ENCODE measurements around the gene COX5A. TPM values are rescaled to one million over a fixed set of nuclear protein-coding genes. Genes with fewer than 3 reads are reported as not detected.

COX5A gene
- total and polyA plus RNA-seq, 3 donors from 2014 or later: 77.4 to 426 (median 107) TPM

GRCh38 chr15:74963213-74963612 lies 25.3 kb upstream of the COX5A start:
- Histone ChIP-seq H3K27ac (no peak overlapping the region), H3K9me3 (no peaks in the 10 kb centered on the region), H3K4me1 (peaks cover 12% of the 10 kb centered on the region), H3K4me3 (no peak overlapping the region), H3K36me3 (ENCODE audit: low read depth, missing control alignments) (no peaks in the 10 kb centered on the region), H3K27me3 (no peaks in the 10 kb centered on the region)
- intact Hi-C loops (cut with DNase I; ENCODE audit: low total_unique reads): no loop called here
- WGBS, 2 donors: 91 to 93% methylated on average over 4 of the region's 4 CpGs
- no peak for DNase-seq
- TF ChIP-seq POLR2A (IDR thresholded peaks at IDR 0.05): no peak
- TF ChIP-seq, protein P1, sequence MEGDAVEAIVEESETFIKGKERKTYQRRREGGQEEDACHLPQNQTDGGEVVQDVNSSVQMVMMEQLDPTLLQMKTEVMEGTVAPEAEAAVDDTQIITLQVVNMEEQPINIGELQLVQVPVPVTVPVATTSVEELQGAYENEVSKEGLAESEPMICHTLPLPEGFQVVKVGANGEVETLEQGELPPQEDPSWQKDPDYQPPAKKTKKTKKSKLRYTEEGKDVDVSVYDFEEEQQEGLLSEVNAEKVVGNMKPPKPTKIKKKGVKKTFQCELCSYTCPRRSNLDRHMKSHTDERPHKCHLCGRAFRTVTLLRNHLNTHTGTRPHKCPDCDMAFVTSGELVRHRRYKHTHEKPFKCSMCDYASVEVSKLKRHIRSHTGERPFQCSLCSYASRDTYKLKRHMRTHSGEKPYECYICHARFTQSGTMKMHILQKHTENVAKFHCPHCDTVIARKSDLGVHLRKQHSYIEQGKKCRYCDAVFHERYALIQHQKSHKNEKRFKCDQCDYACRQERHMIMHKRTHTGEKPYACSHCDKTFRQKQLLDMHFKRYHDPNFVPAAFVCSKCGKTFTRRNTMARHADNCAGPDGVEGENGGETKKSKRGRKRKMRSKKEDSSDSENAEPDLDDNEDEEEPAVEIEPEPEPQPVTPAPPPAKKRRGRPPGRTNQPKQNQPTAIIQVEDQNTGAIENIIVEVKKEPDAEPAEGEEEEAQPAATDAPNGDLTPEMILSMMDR (IDR thresholded peaks at IDR 0.05): no peak

DNA sequence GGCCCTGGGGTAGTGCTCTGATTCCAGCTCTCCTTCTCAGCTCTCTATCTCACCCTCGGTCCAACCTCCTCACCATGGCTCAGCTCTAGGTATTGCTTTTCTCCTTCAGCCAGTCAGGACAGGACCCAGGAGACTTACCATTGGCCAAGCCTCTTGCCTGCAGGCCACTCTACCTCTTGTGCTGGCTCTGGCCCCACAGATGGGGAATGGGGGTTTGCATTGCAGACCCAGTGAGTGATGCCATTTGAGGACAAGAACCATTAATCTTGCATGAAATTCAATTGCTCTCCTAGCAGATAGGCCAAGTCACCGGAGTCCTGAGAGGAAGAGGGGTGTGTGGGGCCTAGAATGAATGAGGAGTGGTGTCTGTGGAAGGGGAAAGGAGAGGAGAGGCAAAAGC lies 24.8 kb upstream of the COX5A start:
- H3K27me3 ChIP-seq: no peaks in the 10 kb centered on the region
- H3K27ac ChIP-seq: no peak overlapping the region
- no peak overlapping the region for H3K4me3 ChIP-seq
- H3K36me3 ChIP-seq (ENCODE audit: low read depth, missing control alignments): no peaks in the 10 kb centered on the region
- 50 to 88% methylated on average over 2 of the region's 2 CpGs for WGBS, 2 donors
- no peaks in the 10 kb centered on the region for H3K9me3 ChIP-seq
- peaks cover 18% of the 10 kb centered on the region for H3K4me1 ChIP-seq
- no peak for DNase-seq
- no peak for TF ChIP-seq POLR2A (IDR thresholded peaks at IDR 0.05)
- TF ChIP-seq, protein P1 (IDR thresholded peaks at IDR 0.05): no peak
- intact Hi-C loops (cut with DNase I; ENCODE audit: low total_unique reads): no loop called here

DNA sequence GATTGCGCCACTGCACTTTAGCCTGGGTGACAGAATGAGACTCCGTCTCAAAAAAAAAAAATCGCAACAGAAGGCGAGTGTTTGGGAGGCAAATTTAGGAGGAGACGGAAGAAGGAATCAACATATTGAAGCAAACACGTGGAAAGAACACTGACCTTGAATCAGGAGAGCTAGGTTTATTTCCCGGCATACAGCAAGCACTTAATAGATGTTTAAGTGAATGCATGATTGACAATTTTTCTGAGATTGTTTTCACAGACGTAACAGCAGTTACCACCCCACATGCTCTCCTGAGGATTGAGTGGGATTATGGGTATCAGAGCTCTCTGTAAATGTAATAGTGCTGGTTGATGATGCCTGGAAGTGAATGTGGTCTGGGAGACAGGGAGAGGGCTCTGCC lies 24.3 kb upstream of the COX5A start:
- Histone ChIP-seq H3K27ac (no peak overlapping the region), H3K4me1 (peaks cover 21% of the 10 kb centered on the region), H3K4me3 (no peak overlapping the region), H3K9me3 (no peaks in the 10 kb centered on the region), H3K27me3 (no peaks in the 10 kb centered on the region), H3K36me3 (ENCODE audit: low read depth, missing control alignments) (no peaks in the 10 kb centered on the region)
- intact Hi-C loops (cut with DNase I; ENCODE audit: low total_unique reads): no loop called here
- DNase-seq: no peak
- 89 to 91% methylated on average over 8 of the region's 8 CpGs for WGBS, 2 donors
- TF ChIP-seq, protein P1 (IDR thresholded peaks at IDR 0.05): no peak
- TF ChIP-seq POLR2A (IDR thresholded peaks at IDR 0.05): no peak

- Histone ChIP-seq H3K4me3 (no peak overlapping the region), H3K4me1 (peaks cover 21% of the 10 kb centered on the region), H3K27me3 (no peaks in the 10 kb centered on the region), H3K9me3 (no peaks in the 10 kb centered on the region), H3K36me3 (ENCODE audit: low read depth, missing control alignments) (no peaks in the 10 kb centered on the region), H3K27ac (no peak overlapping the region)
- WGBS, 2 donors: 81 to 88% methylated on average over 5 of the region's 5 CpGs
- intact Hi-C loops (cut with DNase I; ENCODE audit: low total_unique reads): no loop called here
- no peak for DNase-seq
- TF ChIP-seq, protein P1 (IDR thresholded peaks at IDR 0.05): no peak
- TF ChIP-seq POLR2A (IDR thresholded peaks at IDR 0.05): no peak
Measured at GRCh38 chr15:74961616-74962015, 23.7 kb upstream of the COX5A start.

- H3K36me3 ChIP-seq (ENCODE audit: low read depth, missing control alignments): no peaks in the 10 kb centered on the region
- H3K27me3 ChIP-seq: no peaks in the 10 kb centered on the region
- intact Hi-C loops (cut with DNase I; ENCODE audit: low total_unique reads): no loop called here
- 51 to 74% methylated on average over 3 of the region's 3 CpGs for whole genome bisulfite sequencing, 2 donors
- TF ChIP-seq POLR2A (IDR thresholded peaks at IDR 0.05): no peak
- TF ChIP-seq, protein P1 (IDR thresholded peaks at IDR 0.05): no peak
- no peak overlapping the region for H3K27ac ChIP-seq
- peaks cover 21% of the 10 kb centered on the region for H3K4me1 ChIP-seq
- no peak for DNase-seq
- H3K9me3 ChIP-seq: no peaks in the 10 kb centered on the region
- H3K4me3 ChIP-seq: no peak overlapping the region
Measured at GRCh38 chr15:74960995-74961588, 23.2 kb upstream of the COX5A start.

All from testis (tissue), 3 donors.